Urinary bladder (tissue), 4 donors: ENCODE measurements around the gene NADSYN1. TPM values are rescaled to one million over a fixed set of nuclear protein-coding genes. Genes with fewer than 3 reads are reported as not detected.
A peak's percentile ranks its signal among the peaks of the same experiment; 100 is the strongest.

ENCODE experiments used
- DNase-seq: peaks from one replicate; pipeline ENCODE4 v3.0.0-alpha.2; 2015; ENCODE audit errors: extremely low spot score
- H3K27ac ChIP-seq: one replicate; pipeline ENCODE4 v1.5.1; 2013; ENCODE audit warnings: low read depth, mild to moderate bottlenecking, moderate library complexity
- H3K36me3 ChIP-seq: one replicate; pipeline ENCODE4 v1.6.1; 2013; ENCODE audit warnings: mild to moderate bottlenecking, moderate library complexity; ENCODE audit not compliant: insufficient read depth
- H3K4me1 ChIP-seq: one replicate; pipeline ENCODE4 v1.6.1; 2013; ENCODE audit warnings: mild to moderate bottlenecking, moderate library complexity; ENCODE audit not compliant: insufficient read depth
- H3K4me3 ChIP-seq: one replicate; pipeline ENCODE4 v1.5.1; 2013; ENCODE audit warnings: low read depth, low read length
- WGBS: extraction: QIAGEN DNeasy Blood & Tissue Kit; methylation state at CpG from one replicate; pipeline ENCODE4 v1.1.7; 2013; 5-methylcytosine and 5-hydroxymethylcytosine counted together
- polyA plus RNA-seq: library from polyadenylated mRNA; stranded (reverse); fragments of 200-250 nt; gene quantifications from one replicate; pipeline ENCODE4 v1.2.3, GENCODE V29; 2013
- total RNA-seq: library from RNA; depleted of rRNA; stranded (reverse); fragments of >200 nt; gene quantifications from one replicate; pipeline ENCODE4 v1.2.3, GENCODE V29; 2014
- donor health status: healthy with polysubstance abuse.
- donor health status: healthy.

The NADSYN1 gene
- total and polyA plus RNA-seq, 2 donors: 47.8 to 59.3 TPM

GRCh38 chr11:71477641-71478527, 24.9 kb downstream of the NADSYN1 start:
- Histone ChIP-seq H3K4me1 (no peaks in the 10 kb centered on the region), H3K27ac (no peak overlapping the region), H3K36me3 (peaks cover 17% of the 10 kb centered on the region), H3K4me3 (no peak overlapping the region)
- no peak for DNase-seq
- 74% methylated on average over 25 of the region's 25 CpGs for WGBS

DNA sequence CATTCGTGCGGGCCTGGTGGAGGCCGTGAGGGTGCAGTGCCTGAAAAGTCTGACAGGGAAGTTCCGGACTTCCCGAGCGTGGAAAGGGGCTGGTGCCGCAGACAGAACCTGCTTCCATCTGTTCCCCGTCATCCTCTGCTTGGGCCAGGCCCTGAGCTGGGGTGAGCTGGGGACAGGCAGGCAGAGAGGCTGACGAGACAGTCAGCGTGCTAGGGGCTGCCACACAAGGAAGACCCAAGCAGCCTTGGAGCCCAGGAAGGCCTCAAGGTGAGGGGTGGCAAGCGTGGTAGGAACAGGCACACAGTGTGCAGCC, 25.5 kb downstream of the NADSYN1 start:
- no peak overlapping the region for H3K4me3 ChIP-seq
- no peaks in the 10 kb centered on the region for H3K4me1 ChIP-seq
- peaks cover 22% of the 10 kb centered on the region for H3K36me3 ChIP-seq
- 92% methylated on average over 11 of the region's 11 CpGs for WGBS
- no peak for DNase-seq
- no peak overlapping the region for H3K27ac ChIP-seq

GRCh38 chr11:71481101-71481960, 28.3 kb downstream of the NADSYN1 start:
- peak; percentile 59 for DNase-seq
- Histone ChIP-seq H3K27ac (no peak overlapping the region), H3K4me3 (no peak overlapping the region), H3K4me1 (no peaks in the 10 kb centered on the region), H3K36me3 (peaks cover 27% of the 10 kb centered on the region)
- WGBS: 87% methylated on average over 24 of the region's 24 CpGs

- DNase-seq: no peak
- no peak overlapping the region for H3K4me3 ChIP-seq
- H3K4me1 ChIP-seq: no peaks in the 10 kb centered on the region
- H3K27ac ChIP-seq: no peak overlapping the region
- peaks cover 23% of the 10 kb centered on the region for H3K36me3 ChIP-seq
- 98% methylated on average over 18 of the region's 18 CpGs for WGBS
Measured at GRCh38 chr11:71482216-71482615, 29.2 kb downstream of the NADSYN1 start.

- H3K27ac ChIP-seq: no peak overlapping the region
- no peak overlapping the region for H3K4me3 ChIP-seq
- no peak for DNase-seq
- H3K36me3 ChIP-seq: peaks cover 23% of the 10 kb centered on the region
- WGBS: 97% methylated on average over 13 of the region's 13 CpGs
- no peaks in the 10 kb centered on the region for H3K4me1 ChIP-seq
Measured at GRCh38 chr11:71482746-71483364, 29.9 kb downstream of the NADSYN1 start.

DNA sequence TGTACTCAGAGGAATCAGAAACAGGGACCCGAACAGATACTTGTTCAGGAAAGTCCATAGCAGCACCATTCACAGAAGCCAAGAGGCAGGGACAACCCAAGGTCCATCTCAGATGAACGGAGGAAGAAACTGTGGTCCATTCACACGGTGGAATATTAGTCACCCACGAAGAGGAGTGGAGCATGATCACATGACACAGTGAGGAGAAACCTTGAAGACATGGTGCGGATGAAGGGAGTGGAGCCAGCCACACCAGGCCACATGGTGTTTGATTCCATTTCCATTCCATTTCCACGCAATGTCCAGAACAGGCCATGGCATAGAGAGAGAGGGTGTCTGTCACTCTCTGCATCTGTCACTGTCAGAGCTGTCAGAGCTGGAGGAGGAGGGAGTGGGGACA, 30.7 kb downstream of the NADSYN1 start:
- Histone ChIP-seq H3K36me3 (peaks cover 17% of the 10 kb centered on the region), H3K27ac (no peak overlapping the region), H3K4me3 (no peak overlapping the region), H3K4me1 (no peaks in the 10 kb centered on the region)
- no peak for DNase-seq
- WGBS: 96% methylated on average over 6 of the region's 6 CpGs

DNA sequence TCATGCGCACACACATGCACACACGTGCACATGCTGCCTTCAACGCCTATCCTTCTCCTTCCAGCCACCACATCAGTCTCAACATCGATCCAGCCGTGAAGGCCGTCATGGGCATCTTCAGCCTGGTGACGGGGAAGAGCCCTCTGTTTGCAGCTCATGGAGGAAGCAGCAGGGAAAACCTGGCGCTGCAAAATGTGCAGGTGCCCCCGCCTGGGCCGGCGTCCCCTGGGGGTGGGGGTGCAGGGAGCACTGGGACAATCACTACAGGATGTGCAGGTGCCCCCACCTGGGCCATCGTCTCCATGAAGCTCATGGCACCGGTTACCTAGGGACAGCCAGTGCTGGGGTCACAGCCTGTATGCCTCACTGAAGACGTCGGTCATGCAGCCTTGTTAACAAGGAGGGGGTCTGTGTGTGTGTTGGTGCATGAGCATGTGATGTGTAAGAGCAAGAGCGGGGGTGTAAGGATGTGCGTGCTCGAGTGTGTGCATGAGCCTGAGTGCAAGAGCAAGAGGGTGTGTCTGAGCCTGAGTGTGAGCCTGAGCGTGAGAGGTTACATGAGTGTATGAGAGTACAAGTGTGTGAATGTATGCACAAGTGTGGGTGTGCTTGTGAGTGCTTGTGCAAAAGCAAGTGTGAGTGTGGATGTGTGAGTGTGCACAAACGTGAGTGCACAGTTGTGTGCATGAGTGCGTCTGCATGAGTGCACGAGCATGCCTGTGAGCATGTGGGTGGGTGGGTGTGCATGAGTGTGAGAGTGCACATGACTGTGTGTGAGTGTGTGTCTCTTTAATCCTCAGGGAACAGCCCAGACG, 31.5 kb downstream of the NADSYN1 start:
- Histone ChIP-seq H3K36me3 (peaks cover 15% of the 10 kb centered on the region), H3K4me1 (no peaks in the 10 kb centered on the region), H3K27ac (no peak overlapping the region), H3K4me3 (no peak overlapping the region)
- WGBS: 94% methylated on average over 23 of the region's 23 CpGs
- no peak for DNase-seq

DNA sequence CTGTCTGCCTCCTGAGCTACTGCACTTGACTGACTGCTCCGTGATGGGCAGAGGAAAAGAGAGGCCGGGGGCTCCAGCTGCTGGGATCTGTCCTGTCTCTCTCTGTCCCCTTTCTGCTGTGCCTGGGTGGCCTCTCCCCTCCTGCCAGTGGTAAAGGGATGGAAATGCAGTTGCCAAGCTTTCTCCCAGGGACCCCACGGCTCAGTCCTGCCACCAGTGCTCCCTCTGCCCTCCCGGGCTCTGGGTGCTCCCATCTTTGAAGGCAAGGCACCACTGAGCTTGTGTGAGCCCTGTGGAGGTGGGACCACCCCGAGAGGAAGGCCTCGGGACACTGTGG, 32.0 kb downstream of the NADSYN1 start:
- Histone ChIP-seq H3K27ac (no peak overlapping the region), H3K36me3 (peaks cover 14% of the 10 kb centered on the region), H3K4me1 (no peaks in the 10 kb centered on the region), H3K4me3 (no peak overlapping the region)
- no peak for DNase-seq
- WGBS: 89% methylated on average over 6 of the region's 6 CpGs

DNA sequence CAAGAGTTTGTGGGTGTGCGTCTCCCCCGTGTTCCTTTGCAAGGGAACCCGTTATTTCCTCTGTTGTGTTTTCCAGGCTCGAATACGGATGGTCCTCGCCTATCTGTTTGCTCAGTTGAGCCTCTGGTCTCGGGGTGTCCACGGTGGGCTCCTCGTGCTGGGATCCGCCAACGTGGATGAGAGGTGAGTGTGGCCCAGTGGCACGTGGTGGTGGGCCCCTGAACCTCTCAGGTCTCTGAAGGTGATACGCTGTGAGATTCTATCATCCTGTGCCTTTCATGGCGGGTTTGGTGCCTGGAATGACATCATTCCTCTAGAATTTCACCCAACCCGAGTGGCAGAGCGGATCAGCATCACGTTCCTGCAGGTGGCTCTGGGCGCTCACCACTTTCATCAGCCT, 32.5 kb downstream of the NADSYN1 start:
- Histone ChIP-seq H3K27ac (no peak overlapping the region), H3K36me3 (peaks cover 14% of the 10 kb centered on the region), H3K4me1 (no peaks in the 10 kb centered on the region), H3K4me3 (no peak overlapping the region)
- no peak for DNase-seq
- WGBS: 94% methylated on average over 18 of the region's 18 CpGs

DNA sequence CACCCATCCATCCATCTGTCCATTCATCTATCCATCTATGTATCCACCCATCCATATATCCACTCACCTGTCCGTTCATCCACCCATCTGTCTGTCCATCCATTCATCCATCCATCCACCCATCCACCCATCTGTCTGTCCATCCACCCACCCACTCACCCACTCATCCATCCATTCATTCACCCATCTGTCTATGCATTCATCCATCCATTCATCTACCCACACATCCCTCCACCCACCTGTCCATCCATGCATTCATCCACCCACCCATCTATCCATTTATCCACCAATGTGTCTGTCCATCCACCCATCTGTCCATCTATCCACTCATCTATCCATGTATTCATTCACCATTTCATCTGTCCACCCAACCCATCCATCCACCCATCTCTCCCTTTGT, 33.3 kb downstream of the NADSYN1 start:
- 96% methylated on average over 1 of the region's 1 CpG for WGBS
- Histone ChIP-seq H3K4me1 (no peaks in the 10 kb centered on the region), H3K36me3 (peaks cover 14% of the 10 kb centered on the region), H3K27ac (no peak overlapping the region), H3K4me3 (no peak overlapping the region)
- no peak for DNase-seq

DNA sequence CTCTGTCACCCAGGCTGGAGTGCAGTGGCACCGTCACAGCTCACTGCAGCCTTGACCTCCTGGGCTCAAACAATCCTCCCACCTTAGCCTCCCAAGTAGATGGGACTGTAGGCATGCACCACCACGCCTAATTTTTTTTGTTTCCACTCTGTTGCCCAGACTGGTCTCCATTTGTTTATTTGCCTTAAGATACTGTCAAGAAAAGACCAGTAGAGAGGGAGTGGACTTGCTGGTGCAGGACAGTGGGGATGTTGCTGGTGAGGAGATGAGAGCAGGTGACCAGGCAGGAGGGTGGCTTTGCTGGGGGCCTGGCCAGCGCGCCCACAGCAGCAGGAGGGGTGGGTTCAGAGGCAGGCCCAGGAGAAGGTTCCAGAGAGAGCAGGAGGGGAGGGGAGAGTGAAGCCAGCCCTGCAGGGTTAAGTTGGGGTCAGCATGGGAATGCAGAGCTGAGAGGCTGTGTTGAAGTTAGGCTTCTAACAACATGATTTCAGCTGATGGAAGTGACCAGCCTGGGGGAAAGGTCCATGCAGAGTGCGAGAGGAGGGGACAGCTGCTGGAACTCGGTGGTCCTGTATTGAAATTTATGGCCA, 35.8 kb downstream of the NADSYN1 start:
- Histone ChIP-seq H3K4me1 (no peaks in the 10 kb centered on the region), H3K27ac (no peak overlapping the region), H3K36me3 (peaks cover 9% of the 10 kb centered on the region), H3K4me3 (no peak overlapping the region)
- 83% methylated on average over 6 of the region's 6 CpGs for WGBS
- DNase-seq: no peak

- H3K27ac ChIP-seq: no peak overlapping the region
- no peaks in the 10 kb centered on the region for H3K4me1 ChIP-seq
- DNase-seq: no peak
- 76% methylated on average over 15 of the region's 15 CpGs for WGBS
- peaks cover 3% of the 10 kb centered on the region for H3K36me3 ChIP-seq
- no peak overlapping the region for H3K4me3 ChIP-seq
Measured at GRCh38 chr11:71489311-71490043, 36.5 kb downstream of the NADSYN1 start.
